Left ventricle myocardium inferior (tissue), 1 donor: ENCODE results near the gene ELMOD2. TPM values are rescaled to one million over a fixed set of nuclear protein-coding genes. Genes with fewer than 3 reads are reported as not detected.
"Not testable (repeated sequence)": the region's sequence is repeated elsewhere in the genome, so short reads cannot be mapped to it uniquely, and the experiment has no call there.

Experiments used
- DNase-seq: peaks from one replicate; pipeline ENCODE4 v3.0.0-alpha.2; 2020
- H3K27ac ChIP-seq: fragments of 200-600 bp; replicated peaks from 2 replicates; pipeline ENCODE4 v1.8.0; 2021
- H3K27me3 ChIP-seq: fragments of 200-600 bp; 2 replicates; pipeline ENCODE4 v1.8.0; 2021; ENCODE audit warnings: low read depth
- H3K36me3 ChIP-seq: fragments of 200-600 bp; 2 replicates; pipeline ENCODE4 v1.8.0; 2021
- H3K4me1 ChIP-seq: fragments of 200-600 bp; 2 replicates; pipeline ENCODE4 v1.8.0; 2021
- H3K4me3 ChIP-seq: fragments of 200-600 bp; 2 replicates; pipeline ENCODE4 v1.8.0; 2021; ENCODE audit warnings: mild to moderate bottlenecking, moderate library complexity
- H3K9me3 ChIP-seq: fragments of 200-600 bp; replicated peaks from 2 replicates; pipeline ENCODE4 v1.8.0; 2021
- intact Hi-C: fragments of 100-400 bp; cut with micrococcal nuclease; formaldehyde crosslinking; loops from one replicate; pipeline ENCODE4 v1.11.0; 2022
- total RNA-seq: library from RNA; stranded (reverse); fragmentation: NEBNext Ultra II Directional; extraction: Animal tissue kit (Norgen Biotek cat#: 25700); gene quantifications from one replicate; pipeline ENCODE4 v1.2.1, GENCODE V29; 2021
- TF ChIP-seq, protein P1 (sequence below): fragments of 200-600 bp; IDR thresholded peaks from 2 replicates; pipeline ENCODE4 v1.8.0; 2021; ENCODE audit warnings: antibody characterized with exemption, mild to moderate bottlenecking, borderline replicate concordance
- donor health status: DM: no; HTN: yes; CAD: no; lungs with severe emphysema.

Gene ELMOD2
- total RNA-seq, 1 donor from 2014 or later = 16.8 TPM

GRCh38 chr4:140499391-140499790, 24.6 kb upstream of the ELMOD2 start:
- Histone ChIP-seq H3K4me1 (peaks cover 8% of the 10 kb centered on the region), H3K27me3 (peaks cover 90% of the 10 kb centered on the region), H3K27ac (no peak overlapping the region), H3K9me3 (no peaks in the 10 kb centered on the region), H3K4me3 (no peak overlapping the region), H3K36me3 (no peaks in the 10 kb centered on the region)
- intact Hi-C loops = no loop called here
- TF ChIP-seq, protein P1, sequence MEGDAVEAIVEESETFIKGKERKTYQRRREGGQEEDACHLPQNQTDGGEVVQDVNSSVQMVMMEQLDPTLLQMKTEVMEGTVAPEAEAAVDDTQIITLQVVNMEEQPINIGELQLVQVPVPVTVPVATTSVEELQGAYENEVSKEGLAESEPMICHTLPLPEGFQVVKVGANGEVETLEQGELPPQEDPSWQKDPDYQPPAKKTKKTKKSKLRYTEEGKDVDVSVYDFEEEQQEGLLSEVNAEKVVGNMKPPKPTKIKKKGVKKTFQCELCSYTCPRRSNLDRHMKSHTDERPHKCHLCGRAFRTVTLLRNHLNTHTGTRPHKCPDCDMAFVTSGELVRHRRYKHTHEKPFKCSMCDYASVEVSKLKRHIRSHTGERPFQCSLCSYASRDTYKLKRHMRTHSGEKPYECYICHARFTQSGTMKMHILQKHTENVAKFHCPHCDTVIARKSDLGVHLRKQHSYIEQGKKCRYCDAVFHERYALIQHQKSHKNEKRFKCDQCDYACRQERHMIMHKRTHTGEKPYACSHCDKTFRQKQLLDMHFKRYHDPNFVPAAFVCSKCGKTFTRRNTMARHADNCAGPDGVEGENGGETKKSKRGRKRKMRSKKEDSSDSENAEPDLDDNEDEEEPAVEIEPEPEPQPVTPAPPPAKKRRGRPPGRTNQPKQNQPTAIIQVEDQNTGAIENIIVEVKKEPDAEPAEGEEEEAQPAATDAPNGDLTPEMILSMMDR = no peak
- no peak for DNase-seq

DNA sequence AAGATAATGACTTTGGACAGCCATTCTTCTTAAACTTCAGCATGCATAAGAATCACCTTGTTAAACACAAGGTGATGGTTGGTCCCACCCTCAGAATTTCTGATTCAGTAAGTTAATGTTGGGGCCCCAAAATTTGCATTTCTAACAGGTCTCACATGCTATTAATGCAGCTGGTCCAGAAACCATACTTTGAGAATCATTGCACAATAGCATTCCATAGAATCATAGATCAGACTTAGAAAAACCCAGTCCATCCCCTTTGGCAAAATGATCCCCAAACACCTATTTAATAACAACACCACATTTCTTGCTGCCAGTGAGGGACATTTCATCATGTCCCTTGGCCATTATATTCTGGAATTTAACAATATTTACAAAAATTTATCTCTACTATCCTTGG, 19.7 kb upstream of the ELMOD2 start:
- intact Hi-C loops = no loop called here
- TF ChIP-seq, protein P1 = no peak
- H3K27me3 ChIP-seq = peaks cover 50% of the 10 kb centered on the region
- no peak overlapping the region for H3K27ac ChIP-seq
- no peak overlapping the region for H3K4me3 ChIP-seq
- DNase-seq = no peak
- H3K9me3 ChIP-seq = no peaks in the 10 kb centered on the region
- no peaks in the 10 kb centered on the region for H3K4me1 ChIP-seq
- H3K36me3 ChIP-seq = no peaks in the 10 kb centered on the region

DNA sequence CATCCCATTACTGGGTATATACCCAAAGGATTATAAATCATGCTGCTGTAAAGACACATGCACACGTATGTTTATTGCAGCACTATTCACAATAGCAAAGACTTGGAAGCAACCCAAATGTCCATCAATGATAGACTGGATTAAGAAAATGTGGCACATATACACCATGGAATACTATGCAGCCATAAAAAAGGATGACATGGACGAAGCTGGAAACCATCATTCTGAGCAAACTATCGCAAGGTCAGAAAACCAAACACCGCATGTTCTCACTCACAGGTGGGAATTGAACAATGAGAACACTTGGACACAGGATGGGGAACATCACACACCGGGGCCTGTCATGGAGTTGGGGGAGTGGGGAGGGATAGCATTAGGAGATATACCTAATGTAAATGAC, 10.2 kb upstream of the ELMOD2 start:
- H3K27me3 ChIP-seq, intact Hi-C loops, H3K27ac ChIP-seq, H3K36me3 ChIP-seq, H3K9me3 ChIP-seq, DNase-seq, H3K4me3 ChIP-seq, H3K4me1 ChIP-seq: not testable (repeated sequence)

DNA sequence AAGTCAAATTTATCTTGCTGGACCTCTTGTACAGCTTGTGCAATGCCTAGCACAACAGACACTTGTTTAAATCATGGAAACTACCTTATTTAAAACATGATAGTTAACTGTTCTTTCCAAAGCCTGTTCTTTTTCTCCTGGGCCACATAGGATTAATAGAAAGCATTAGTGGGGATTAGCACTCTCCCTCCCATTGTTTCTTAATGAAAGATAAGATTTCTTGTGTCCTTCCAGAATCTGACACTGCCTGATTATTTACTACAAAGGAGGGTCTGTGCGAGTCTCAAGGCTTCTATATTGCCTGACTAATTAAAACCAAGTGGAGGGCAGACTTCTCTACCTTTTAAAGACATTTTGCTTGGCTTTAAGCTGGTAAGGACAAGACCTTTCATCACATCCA, 8.5 kb upstream of the ELMOD2 start:
- H3K4me3 ChIP-seq = no peak overlapping the region
- H3K36me3 ChIP-seq = no peaks in the 10 kb centered on the region
- H3K27me3 ChIP-seq = no peaks in the 10 kb centered on the region
- intact Hi-C loops = no loop called here
- DNase-seq = no peak
- no peak overlapping the region for H3K27ac ChIP-seq
- H3K4me1 ChIP-seq = no peaks in the 10 kb centered on the region
- no peaks in the 10 kb centered on the region for H3K9me3 ChIP-seq
- TF ChIP-seq, protein P1 = no peak

GRCh38 chr4:140523370-140523856, 555 bp upstream of the ELMOD2 start:
- DNase-seq = no peak
- Histone ChIP-seq H3K4me1 (peaks cover 37% of the 10 kb centered on the region), H3K9me3 (peaks cover 6% of the 10 kb centered on the region), H3K27ac (peak overlapping the region; percentile 90), H3K36me3 (peaks cover 13% of the 10 kb centered on the region), H3K27me3 (no peaks in the 10 kb centered on the region), H3K4me3 (peak overlapping the region; percentile 84)
- intact Hi-C loops = no loop called here
- TF ChIP-seq, protein P1 = no peak

GRCh38 chr4:140529434-140529833, 5.5 kb downstream of the ELMOD2 start:
- TF ChIP-seq, protein P1 = no peak
- peak overlapping the region; percentile 10 for H3K4me3 ChIP-seq
- peaks cover 16% of the 10 kb centered on the region for H3K36me3 ChIP-seq
- peaks cover 37% of the 10 kb centered on the region for H3K4me1 ChIP-seq
- H3K9me3 ChIP-seq = peaks cover 6% of the 10 kb centered on the region
- intact Hi-C loops = no loop called here
- DNase-seq = no peak
- H3K27ac ChIP-seq = peak overlapping the region; percentile 78
- no peaks in the 10 kb centered on the region for H3K27me3 ChIP-seq
